Effector memory CD8-positive, alpha-beta T cell (primary cell): ENCODE results near the gene ESPNL.

ENCODE experiments used
- ATAC-seq: fragments of 150-1000 bp; cut with Tn5 transposase; replicated peaks from 2 replicates; pipeline ENCODE4 v1.10.0; 2021; ENCODE audit warnings: mild to moderate bottlenecking, moderate library complexity
- DNase-seq, 3 experiments: peaks; one replicate each; pipeline ENCODE4 v3.0.0; 2021
- H3K27ac Mint-ChIP-seq, 2 donors: one replicate each; pipeline ENCODE4 v1.8.0; 2022; ENCODE audit warnings: mild to moderate bottlenecking in 2 of 2, mixed read lengths in 2 of 2, moderate library complexity in 2 of 2
- H3K27me3 Mint-ChIP-seq, 2 donors: one replicate each; pipeline ENCODE4 v1.8.0; 2022; ENCODE audit warnings: mixed read lengths in 2 of 2
- H3K36me3 Mint-ChIP-seq: one replicate; pipeline ENCODE4 v1.8.0; 2022; ENCODE audit warnings: mild to moderate bottlenecking, moderate library complexity, mixed read lengths; ENCODE audit not compliant: insufficient read depth
- H3K4me1 Mint-ChIP-seq, 2 donors: one replicate each; pipeline ENCODE4 v1.8.0; 2022; ENCODE audit warnings: low read depth in 2 of 2, mixed read lengths in 2 of 2
- H3K4me3 Mint-ChIP-seq, 2 donors: one replicate each; pipeline ENCODE4 v1.8.0; 2022; ENCODE audit warnings: mild to moderate bottlenecking in 2 of 2, mixed read lengths in 2 of 2, moderate library complexity in 2 of 2
- H3K9me3 Mint-ChIP-seq, 2 donors: one replicate each; pipeline ENCODE4 v1.8.0; 2022; ENCODE audit warnings: mixed read lengths in 2 of 2

ESPNL gene

DNA sequence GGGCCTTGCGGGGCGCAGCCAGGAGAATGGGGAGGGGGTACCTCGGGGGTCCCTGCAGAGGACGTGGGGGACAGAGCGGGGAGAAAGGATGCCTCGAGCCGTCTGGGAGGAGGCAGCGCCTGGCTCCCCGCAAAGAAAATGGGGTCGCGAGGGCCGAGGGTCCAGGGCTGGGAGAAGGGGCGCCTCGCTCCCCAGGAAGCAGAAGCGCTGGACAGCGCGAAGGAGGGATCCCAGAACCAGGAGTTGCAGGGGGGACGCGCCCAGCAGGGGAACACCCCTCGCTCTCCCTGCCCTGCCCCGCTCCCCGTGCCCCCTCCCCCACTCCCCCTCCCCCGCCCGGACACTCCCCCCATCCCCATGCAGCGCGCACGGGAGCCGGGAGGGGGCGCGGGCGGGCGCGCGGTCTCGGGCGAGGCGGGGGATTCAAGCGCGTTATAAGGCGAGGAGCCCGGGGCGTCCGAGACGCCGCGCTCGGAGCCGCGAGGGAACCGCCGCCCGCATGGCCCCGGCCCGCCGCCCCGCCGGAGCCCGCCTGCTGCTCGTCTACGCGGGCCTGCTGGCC lies 58.5 kb downstream of the ESPNL start, which contains the start of gene ERFE:
Gene ERFE, plus strand, starts transcription at position 462 of the 562 bp plus-strand sequence. Its CDS starts 38 bp downstream, at position 500.
- peak within 1 kb of the TSS; percentile 60 to 71 for H3K4me3 Mint-ChIP-seq
- H3K27me3 Mint-ChIP-seq: peaks cover 17 to 29% of the 10 kb centered on the region in 2 donors
- H3K4me1 Mint-ChIP-seq: peaks cover 7 to 12% of the 10 kb centered on the region in 2 donors
- H3K27ac Mint-ChIP-seq: peak within 1 kb of the TSS in 1 of 2 donors; percentile 62
- peaks cover 3% of the 10 kb centered on the region for H3K36me3 Mint-ChIP-seq
- ATAC-seq: peak; percentile 75
- DNase-seq: peak in 2 of 3 experiments; percentile 24 to 31
- no peaks in the 10 kb centered on the region for H3K9me3 Mint-ChIP-seq

- Mint-ChIP-seq H3K27ac (no peak overlapping the region), H3K4me3 (peak overlapping the region; percentile 60 to 71), H3K27me3 (peaks cover 17 to 29% of the 10 kb centered on the region in 2 donors), H3K4me1 (peaks cover 7 to 12% of the 10 kb centered on the region in 2 donors), H3K36me3 (peaks cover 3% of the 10 kb centered on the region), H3K9me3 (no peaks in the 10 kb centered on the region)
- DNase-seq (no peak), ATAC-seq (peak; percentile 56)
Observed at GRCh38 chr2:238159071-238159539, 59.0 kb downstream of the ESPNL start.

DNA sequence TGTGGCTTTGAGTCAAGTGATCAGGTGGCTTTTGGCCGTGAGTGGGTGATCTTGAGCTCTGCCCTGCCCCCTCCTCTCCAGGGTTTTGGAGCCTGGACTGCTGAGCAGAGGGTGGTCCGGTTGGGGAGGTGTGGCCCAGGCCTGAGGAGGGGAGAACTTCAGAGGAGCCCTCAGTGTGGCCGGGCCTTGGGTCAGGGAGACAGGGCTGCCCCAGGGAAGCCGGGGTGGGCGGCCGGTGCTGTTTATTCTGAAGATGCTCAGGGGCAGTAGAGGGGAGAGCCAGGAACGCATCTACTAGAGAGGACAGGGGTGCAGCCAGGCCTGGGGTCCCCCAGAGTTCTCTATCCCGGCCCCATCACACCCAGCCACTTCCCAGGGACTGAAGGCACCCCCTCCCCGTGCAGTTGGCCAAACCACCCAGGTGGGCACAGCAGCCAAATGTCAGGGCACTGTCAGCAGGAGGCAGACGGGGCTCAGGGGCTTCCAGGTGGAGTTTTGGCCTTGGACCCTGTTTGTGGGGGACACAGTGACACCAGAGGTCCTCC lies 59.6 kb downstream of the ESPNL start:
- DNase-seq: no peak
- no peaks in the 10 kb centered on the region for H3K9me3 Mint-ChIP-seq
- peak overlapping the region in 1 of 2 donors; percentile 62 for H3K27ac Mint-ChIP-seq

DNA sequence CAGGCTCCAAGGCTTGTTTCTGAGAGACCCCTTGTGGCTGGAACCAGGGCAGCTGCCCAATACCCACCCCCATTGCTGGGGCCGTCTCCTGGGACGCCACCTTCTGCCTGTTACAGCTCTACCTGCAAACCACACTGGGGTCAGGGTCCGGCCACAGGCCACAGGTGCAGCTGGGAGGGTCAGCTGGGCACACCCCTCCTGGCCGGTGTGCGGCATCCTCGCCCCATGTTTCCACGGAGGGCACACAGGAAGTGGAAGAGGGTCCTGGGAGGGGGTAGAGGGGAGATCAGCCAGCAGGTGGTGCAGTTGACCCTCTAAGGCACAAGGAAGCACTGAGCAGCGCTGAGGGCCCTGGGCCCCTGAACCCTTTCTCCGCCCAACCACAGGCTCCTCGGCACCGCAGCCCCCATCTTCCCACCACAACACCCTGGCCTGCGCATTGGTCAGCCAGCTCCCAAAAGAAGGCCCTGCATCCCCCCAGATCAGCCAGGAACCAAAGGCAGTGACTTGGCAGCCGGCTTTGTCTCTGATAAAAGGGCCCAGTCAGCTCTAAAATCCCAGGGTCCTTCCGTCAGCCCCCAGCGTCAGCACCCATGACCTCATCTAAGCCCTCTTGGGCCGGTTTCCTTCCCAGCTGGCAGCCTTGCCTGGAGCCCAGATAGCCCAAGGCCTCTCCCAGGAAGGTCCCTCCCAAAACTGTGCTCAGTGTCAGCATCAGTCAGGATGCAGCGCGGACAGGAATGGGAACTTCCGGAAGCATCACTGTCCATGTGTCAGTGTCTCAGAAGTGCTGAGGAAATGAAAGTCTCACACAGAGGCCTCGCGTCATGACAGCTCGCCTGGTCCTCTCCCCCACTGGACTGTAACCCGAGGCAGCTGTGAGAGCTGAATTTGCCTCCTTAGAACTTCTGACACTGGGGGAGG lies 60.3 kb downstream of the ESPNL start:
- Mint-ChIP-seq H3K36me3 (peaks cover 7% of the 10 kb centered on the region), H3K4me3 (peak overlapping the region; percentile 60 to 71), H3K27ac (peak overlapping the region in 1 of 2 donors; percentile 62), H3K9me3 (no peaks in the 10 kb centered on the region), H3K4me1 (peaks cover 7 to 18% of the 10 kb centered on the region in 2 donors), H3K27me3 (peaks cover 25 to 43% of the 10 kb centered on the region in 2 donors)
- no peak for ATAC-seq
- DNase-seq: no peak

More for the DNA sequence above, 59.6 kb downstream of the ESPNL start:
- Mint-ChIP-seq H3K27me3 (peaks cover 21 to 35% of the 10 kb centered on the region in 2 donors), H3K4me1 (peaks cover 7 to 15% of the 10 kb centered on the region in 2 donors), H3K4me3 (peak overlapping the region; percentile 60 to 71), H3K36me3 (peaks cover 7% of the 10 kb centered on the region)
- ATAC-seq: no peak

DNA sequence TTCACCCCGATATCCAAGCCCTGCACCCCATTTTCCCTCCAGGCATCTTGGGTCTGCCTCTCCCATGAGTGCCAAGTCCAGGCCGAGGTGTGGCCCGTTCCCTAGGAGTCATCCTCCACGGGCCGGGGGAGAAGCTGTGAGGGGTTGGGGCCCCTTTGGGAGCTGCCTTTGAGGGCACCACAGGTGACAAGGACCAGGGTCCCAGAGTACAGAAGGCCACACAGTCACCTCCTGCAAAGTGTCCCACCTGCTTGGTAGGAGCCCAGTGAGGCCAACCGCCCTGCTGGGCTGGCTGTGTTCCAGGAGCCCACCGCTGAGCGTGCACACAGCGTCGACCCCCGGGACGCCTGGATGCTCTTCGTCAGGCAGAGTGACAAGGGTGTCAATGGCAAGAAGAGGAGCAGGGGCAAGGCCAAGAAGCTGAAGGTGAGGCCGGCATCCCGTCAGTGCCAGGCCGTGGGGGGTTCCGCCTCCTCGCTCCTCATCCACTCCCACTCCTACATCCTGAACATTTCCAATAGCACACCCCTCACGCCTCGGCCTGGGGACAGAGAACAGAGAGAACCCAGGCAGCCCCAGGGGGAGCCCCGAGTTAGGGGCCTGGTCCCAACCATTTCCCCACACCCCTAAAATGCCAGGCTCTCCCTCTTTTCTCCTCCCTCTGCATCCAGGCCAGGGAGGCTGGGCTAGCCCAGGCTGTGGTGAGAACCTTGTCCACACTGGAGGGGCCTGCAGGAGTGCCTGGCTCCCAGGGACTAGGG lies 61.3 kb downstream of the ESPNL start:
- ATAC-seq (no peak), DNase-seq (no peak)
- Mint-ChIP-seq H3K9me3 (no peaks in the 10 kb centered on the region), H3K4me3 (peak overlapping the region in 1 of 2 donors; percentile 8), H3K27me3 (peaks cover 25 to 46% of the 10 kb centered on the region in 2 donors), H3K4me1 (peaks cover 7 to 18% of the 10 kb centered on the region in 2 donors), H3K36me3 (peaks cover 7% of the 10 kb centered on the region), H3K27ac (no peak overlapping the region)

DNA sequence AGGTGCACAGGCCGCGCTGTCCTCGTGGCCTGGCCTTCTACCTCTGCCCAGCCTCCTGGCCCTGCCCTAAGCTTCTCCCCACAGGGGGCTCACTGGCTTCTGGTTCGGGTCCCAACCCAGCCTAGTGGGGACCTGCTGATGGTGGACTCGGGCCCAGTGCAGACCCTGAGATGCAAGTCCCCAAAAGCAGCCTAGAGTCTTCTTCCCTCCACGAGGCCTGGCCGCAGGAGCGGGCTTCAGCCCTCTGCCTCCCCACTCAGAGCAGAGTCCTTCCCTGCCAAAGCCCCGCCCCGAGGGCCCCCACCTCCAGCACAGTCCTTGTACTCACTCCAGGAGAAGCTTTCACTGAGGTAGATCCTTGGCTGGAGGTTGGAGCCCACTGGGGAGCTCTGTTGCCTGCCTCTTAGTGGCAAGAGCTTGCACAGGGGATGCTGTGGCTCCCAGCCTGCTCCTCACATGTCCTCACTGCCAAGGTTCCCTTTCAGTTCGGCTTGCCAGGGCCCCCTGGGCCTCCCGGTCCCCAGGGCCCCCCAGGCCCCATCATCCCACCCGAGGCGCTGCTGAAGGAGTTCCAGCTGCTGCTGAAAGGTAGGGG lies 62.2 kb downstream of the ESPNL start:
- Mint-ChIP-seq H3K4me1 (peaks cover 7 to 18% of the 10 kb centered on the region in 2 donors), H3K27ac (no peak overlapping the region), H3K4me3 (no peak overlapping the region), H3K36me3 (peaks cover 12% of the 10 kb centered on the region), H3K9me3 (no peaks in the 10 kb centered on the region), H3K27me3 (peaks cover 25 to 46% of the 10 kb centered on the region in 2 donors)
- DNase-seq (no peak), ATAC-seq (no peak)

DNA sequence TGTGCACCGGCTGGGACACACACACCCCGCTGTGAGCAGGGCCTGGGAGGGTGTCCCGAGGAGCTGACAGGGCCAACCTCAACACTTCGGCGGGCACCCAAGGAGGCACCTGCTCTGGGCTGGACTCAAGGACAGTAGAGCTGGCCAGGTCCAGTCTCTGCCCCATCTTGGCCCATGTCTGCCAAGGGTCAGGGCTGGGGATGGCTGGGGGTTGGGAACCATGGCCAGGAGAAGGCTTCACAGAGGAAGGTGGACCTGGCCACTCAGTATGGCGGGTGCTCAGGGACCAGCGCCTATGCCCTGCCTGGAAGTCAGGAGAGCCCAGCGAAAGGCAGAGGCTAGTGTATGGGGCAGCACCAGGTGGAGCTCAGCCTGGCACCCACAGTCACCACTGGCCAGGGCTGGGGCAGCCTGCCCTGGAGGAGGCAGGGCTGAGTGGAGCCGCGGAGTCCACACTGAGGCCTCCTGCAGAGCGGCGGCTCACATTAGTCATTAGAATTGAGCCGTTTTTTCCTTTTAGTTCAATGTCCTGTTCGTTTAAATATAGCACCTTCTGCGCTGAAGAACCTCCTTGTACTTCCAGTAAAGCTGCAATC lies 62.8 kb downstream of the ESPNL start:
- peaks cover 25 to 46% of the 10 kb centered on the region in 2 donors for H3K27me3 Mint-ChIP-seq
- no peaks in the 10 kb centered on the region for H3K9me3 Mint-ChIP-seq
- DNase-seq: no peak
- no peak overlapping the region for H3K4me3 Mint-ChIP-seq
- H3K4me1 Mint-ChIP-seq: peaks cover 7 to 18% of the 10 kb centered on the region in 2 donors
- H3K27ac Mint-ChIP-seq: no peak overlapping the region
- peaks cover 18% of the 10 kb centered on the region for H3K36me3 Mint-ChIP-seq
- ATAC-seq: no peak

- Mint-ChIP-seq H3K27me3 (peaks cover 25 to 46% of the 10 kb centered on the region in 2 donors), H3K27ac (no peak overlapping the region), H3K9me3 (no peaks in the 10 kb centered on the region), H3K4me1 (peaks cover 7 to 18% of the 10 kb centered on the region in 2 donors), H3K36me3 (peaks cover 22% of the 10 kb centered on the region), H3K4me3 (no peak overlapping the region)
- DNase-seq (no peak), ATAC-seq (no peak)
Observed at GRCh38 chr2:238163481-238164198, 63.5 kb downstream of the ESPNL start.

- Mint-ChIP-seq H3K27me3 (peaks cover 16 to 36% of the 10 kb centered on the region in 2 donors), H3K27ac (peak overlapping the region in 1 of 2 donors; percentile 44), H3K4me3 (peak overlapping the region in 1 of 2 donors; percentile 46), H3K36me3 (peaks cover 26% of the 10 kb centered on the region), H3K4me1 (peaks cover 0 to 10% of the 10 kb centered on the region in 2 donors), H3K9me3 (no peaks in the 10 kb centered on the region)
- ATAC-seq (no peak), DNase-seq (no peak)
Observed at GRCh38 chr2:238164906-238165287, 64.8 kb downstream of the ESPNL start.

- H3K9me3 Mint-ChIP-seq: no peaks in the 10 kb centered on the region
- peaks cover 14 to 31% of the 10 kb centered on the region in 2 donors for H3K27me3 Mint-ChIP-seq
- H3K4me1 Mint-ChIP-seq: peaks cover 0 to 10% of the 10 kb centered on the region in 2 donors
- H3K36me3 Mint-ChIP-seq: peaks cover 28% of the 10 kb centered on the region
- DNase-seq (no peak), ATAC-seq (no peak)
- peak overlapping the region in 1 of 2 donors; percentile 44 for H3K27ac Mint-ChIP-seq
- peak overlapping the region in 1 of 2 donors; percentile 46 for H3K4me3 Mint-ChIP-seq
Observed at GRCh38 chr2:238165288-238165921, 65.3 kb downstream of the ESPNL start.
